Gastrocnemius medialis (tissue), 4 donors: ENCODE data around the gene KRTAP4-8. TPM values are rescaled to one million over a fixed set of nuclear protein-coding genes. Genes with fewer than 3 reads are reported as not detected.
"Not testable (repeated sequence)": the region's sequence is repeated elsewhere in the genome, so short reads cannot be mapped to it uniquely, and the experiment has no call there.

ENCODE experiments used
- ATAC-seq, 2 donors: fragments of 150-250 bp; one replicate each; pipeline ENCODE4 v1.9.1; 2016
- DNase-seq, 2 donors: peaks; one replicate each; pipeline ENCODE4 v3.0.0-alpha.2; 2019
- H3K27ac ChIP-seq, 4 donors: fragments of 200-600 bp; sonication (generic); 1 replicate in 1 of 4; 2 replicates in 3 of 4; pipeline ENCODE4 v1.5.1; 2016 to 2018; ENCODE audit warnings: mild to moderate bottlenecking in 2 of 4, moderate library complexity in 1 of 4
- H3K27me3 ChIP-seq, 3 donors: fragments of 200-600 bp; sonication (generic) in 2 of 3; 1 replicate in 1 of 3; 2 replicates in 2 of 3; pipeline versions ENCODE4 v1.5.1 to v1.6.0; 2016 to 2019; ENCODE audit warnings: mild to moderate bottlenecking in 1 of 3, moderate library complexity in 1 of 3
- H3K36me3 ChIP-seq, 2 donors: fragments of 200-600 bp; sonication (generic) in 1 of 2; one replicate each; pipeline ENCODE4 v1.5.1; 2017 to 2018
- H3K4me1 ChIP-seq, 2 donors: fragments of 200-600 bp; sonication (generic) in 1 of 2; one replicate each; pipeline ENCODE4 v1.5.1; 2016 to 2017; ENCODE audit warnings: mild to moderate bottlenecking in 2 of 2
- H3K4me3 ChIP-seq, 4 donors: fragments of 200-600 bp; sonication (generic) in 3 of 4; 1 replicate in 1 of 4; 2 replicates in 3 of 4; pipeline ENCODE4 v1.5.1; 2016 to 2019; ENCODE audit warnings: mild to moderate bottlenecking in 2 of 4
- H3K9me3 ChIP-seq, 3 donors: fragments of 200-600 bp; sonication (generic) in 2 of 3; 1 replicate in 1 of 3; 2 replicates in 2 of 3; pipeline ENCODE4 v1.5.1; 2016 to 2019
- CTCF ChIP-seq, 5 experiments: fragments of 450-650 bp in 3 of 5; fragments of 200-600 bp in 2 of 5; sonication (generic) in 2 of 5; IDR thresholded peaks in 4 of 5; conservative IDR thresholded peaks in 1 of 5; 1 replicate in 4 of 5; 2 replicates in 1 of 5; pipeline ENCODE4 v1.5.1; 2016 to 2019; ENCODE audit warnings: antibody characterized with exemption in 5 of 5, mild to moderate bottlenecking in 3 of 5, moderate library complexity in 3 of 5
- POLR2A ChIP-seq, 2 donors: fragments of 450-650 bp; IDR thresholded peaks; one replicate each; pipeline ENCODE4 v1.6.1; 2017; ENCODE audit warnings: antibody characterized with exemption in 2 of 2, mild to moderate bottlenecking in 2 of 2, moderate library complexity in 2 of 2
- in situ Hi-C, 4 donors: fragments of 200-750 bp; cut with MboI; loops; one replicate each; pipeline versions ENCODE4 v1.15.0 to v1.8.0; 2017; ENCODE audit warnings: low sequenced_read_pairs in 4 of 4
- intact Hi-C: fragments of 100-400 bp; cut with DNase I; formaldehyde crosslinking; loops from one replicate; pipeline ENCODE4 v1.15.1; 2023; ENCODE audit warnings: low total_unique reads
- total RNA-seq, 4 donors: library from RNA; depleted of rRNA; stranded (reverse); fragments of >200 nt; gene quantifications; one replicate each; pipeline versions ENCODE4 v1.1.0 to v1.2.3, GENCODE V29; 2016

The KRTAP4-8 gene
- total RNA-seq, 4 donors from 2014 or later, result not detected

DNA sequence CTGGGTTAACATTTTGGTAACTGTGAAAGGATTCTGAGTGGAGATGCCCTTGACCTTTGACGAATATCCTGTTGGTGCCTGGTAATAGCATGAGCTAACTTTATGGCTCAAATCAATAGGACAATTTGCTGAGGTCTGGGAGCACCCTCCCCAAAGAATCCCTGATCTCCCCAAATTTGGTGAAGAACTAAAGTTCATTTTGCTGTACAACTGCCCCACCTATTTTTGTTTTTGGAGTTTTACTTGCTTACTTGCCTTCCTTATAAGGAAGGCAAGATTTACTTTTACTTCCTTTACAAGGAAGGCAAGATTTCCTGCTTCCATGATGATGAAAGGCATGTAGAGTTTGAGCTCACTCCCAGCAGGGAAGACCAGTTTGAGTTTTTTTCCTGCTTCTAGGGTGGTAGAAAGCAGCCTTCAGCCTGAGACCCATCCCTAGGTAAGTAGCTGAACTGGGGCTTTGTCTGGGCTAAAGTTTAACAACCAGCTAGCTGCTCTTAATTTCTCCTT is 10.1 kb upstream of the KRTAP4-8 start:
- TF ChIP-seq POLR2A (IDR thresholded peaks at IDR 0.05), result no peak
- no peak for TF ChIP-seq CTCF (IDR thresholded peaks at IDR 0.05 in 4 of 5, conservative IDR thresholded peaks at IDR 0.05 in 1 of 5)
- in situ Hi-C loops, result no loop called here
- Histone ChIP-seq H3K27ac (no peak overlapping the region), H3K36me3 (no peaks in the 10 kb centered on the region), H3K9me3 (no peaks in the 10 kb centered on the region), H3K27me3 (peaks cover 0 to 8% (median 0%) of the 10 kb centered on the region in 3 donors), H3K4me3 (no peak overlapping the region), H3K4me1 (no peaks in the 10 kb centered on the region)
- intact Hi-C loops, result no loop called here
- DNase-seq, result no peak
- no peak for ATAC-seq

DNA sequence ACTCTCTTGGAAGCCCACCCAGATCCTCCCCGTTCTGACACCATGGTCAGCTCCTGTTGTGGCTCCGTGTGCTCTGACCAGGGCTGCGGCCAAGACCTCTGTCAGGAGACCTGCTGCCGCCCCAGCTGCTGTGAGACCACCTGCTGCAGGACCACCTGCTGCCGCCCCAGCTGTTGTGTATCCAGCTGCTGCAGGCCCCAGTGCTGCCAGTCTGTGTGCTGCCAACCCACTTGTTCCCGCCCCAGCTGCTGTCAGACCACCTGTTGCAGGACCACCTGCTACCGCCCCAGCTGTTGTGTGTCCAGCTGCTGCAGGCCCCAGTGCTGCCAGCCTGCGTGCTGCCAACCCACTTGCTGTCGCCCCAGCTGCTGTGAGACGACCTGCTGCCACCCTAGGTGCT is 7.4 kb upstream of the KRTAP4-8 start, which contains the start of gene KRTAP4-9:
KRTAP4-9 (plus strand) TSS at position 43 of the 400 bp plus-strand sequence; CDS start at position 43, 0 bp downstream.
- H3K27me3 ChIP-seq, H3K4me1 ChIP-seq, in situ Hi-C loops, H3K27ac ChIP-seq, H3K4me3 ChIP-seq, H3K9me3 ChIP-seq, H3K36me3 ChIP-seq, ATAC-seq, intact Hi-C loops, DNase-seq: not testable (repeated sequence)

DNA sequence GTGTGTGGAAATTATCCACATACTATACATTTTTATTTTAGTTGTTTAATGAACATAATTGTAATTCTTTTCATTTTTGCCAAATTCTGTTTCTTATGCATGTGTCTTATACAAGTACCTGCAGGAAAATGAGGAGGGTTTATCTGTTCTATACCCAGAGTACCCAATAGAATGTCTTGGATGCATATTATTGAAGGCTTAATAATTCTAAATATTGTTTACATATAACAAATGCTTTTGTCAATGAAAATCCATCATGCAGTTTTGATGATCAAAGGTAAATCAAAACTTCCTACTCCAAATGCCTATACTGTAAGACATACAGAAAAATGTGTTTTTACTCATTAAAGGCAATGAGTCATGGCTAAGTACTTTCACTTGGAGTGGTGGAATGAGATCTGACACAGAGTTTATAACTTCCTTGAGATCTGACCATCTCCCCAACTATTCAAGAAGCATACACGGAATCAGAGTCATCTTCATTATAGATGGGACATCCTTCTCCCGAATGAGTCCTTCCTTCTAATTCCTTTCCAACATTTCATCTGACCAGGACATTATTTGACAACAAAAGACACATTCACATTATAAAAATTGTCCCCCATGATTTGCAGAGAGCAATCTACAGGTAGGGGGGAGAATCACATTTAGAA is 6.6 kb upstream of the KRTAP4-8 start:
- H3K27me3 ChIP-seq, H3K9me3 ChIP-seq, intact Hi-C loops, DNase-seq, H3K4me1 ChIP-seq, ATAC-seq, H3K4me3 ChIP-seq, H3K36me3 ChIP-seq, H3K27ac ChIP-seq, in situ Hi-C loops: not testable (repeated sequence)

- Histone ChIP-seq H3K36me3 (no peaks in the 10 kb centered on the region), H3K9me3 (no peaks in the 10 kb centered on the region), H3K27me3 (peaks cover 0 to 8% (median 0%) of the 10 kb centered on the region in 3 donors), H3K4me1 (no peaks in the 10 kb centered on the region), H3K27ac (no peak overlapping the region), H3K4me3 (no peak overlapping the region)
- in situ Hi-C loops, result no loop called here
- TF ChIP-seq CTCF (IDR thresholded peaks at IDR 0.05 in 4 of 5, conservative IDR thresholded peaks at IDR 0.05 in 1 of 5), result no peak
- DNase-seq, result no peak
- intact Hi-C loops, result no loop called here
- ATAC-seq, result no peak
Observed at GRCh38 chr17:41103896-41104295, 6.0 kb upstream of the KRTAP4-8 start.

- DNase-seq, result no peak
- Histone ChIP-seq H3K4me1 (no peaks in the 10 kb centered on the region), H3K4me3 (no peak within 1 kb of the TSS), H3K9me3 (no peaks in the 10 kb centered on the region), H3K27ac (no peak within 1 kb of the TSS), H3K36me3 (no peaks in the 10 kb centered on the region), H3K27me3 (peaks cover 0 to 3% (median 0%) of the 10 kb centered on the region in 3 donors)
- intact Hi-C loops, result no loop called here
- TF ChIP-seq CTCF (IDR thresholded peaks at IDR 0.05 in 4 of 5, conservative IDR thresholded peaks at IDR 0.05 in 1 of 5), result no peak
- no peak for TF ChIP-seq POLR2A (IDR thresholded peaks at IDR 0.05)
- ATAC-seq, result no peak
- in situ Hi-C loops, result no loop called here
Observed at GRCh38 chr17:41101586-41102259, 3.8 kb upstream of the KRTAP4-8 start, which contains the start of gene KRTAP4-16. KRTAP4-16 (minus strand) TSS chr17:41102209; CDS start chr17:41102209, 0 bp downstream.

DNA sequence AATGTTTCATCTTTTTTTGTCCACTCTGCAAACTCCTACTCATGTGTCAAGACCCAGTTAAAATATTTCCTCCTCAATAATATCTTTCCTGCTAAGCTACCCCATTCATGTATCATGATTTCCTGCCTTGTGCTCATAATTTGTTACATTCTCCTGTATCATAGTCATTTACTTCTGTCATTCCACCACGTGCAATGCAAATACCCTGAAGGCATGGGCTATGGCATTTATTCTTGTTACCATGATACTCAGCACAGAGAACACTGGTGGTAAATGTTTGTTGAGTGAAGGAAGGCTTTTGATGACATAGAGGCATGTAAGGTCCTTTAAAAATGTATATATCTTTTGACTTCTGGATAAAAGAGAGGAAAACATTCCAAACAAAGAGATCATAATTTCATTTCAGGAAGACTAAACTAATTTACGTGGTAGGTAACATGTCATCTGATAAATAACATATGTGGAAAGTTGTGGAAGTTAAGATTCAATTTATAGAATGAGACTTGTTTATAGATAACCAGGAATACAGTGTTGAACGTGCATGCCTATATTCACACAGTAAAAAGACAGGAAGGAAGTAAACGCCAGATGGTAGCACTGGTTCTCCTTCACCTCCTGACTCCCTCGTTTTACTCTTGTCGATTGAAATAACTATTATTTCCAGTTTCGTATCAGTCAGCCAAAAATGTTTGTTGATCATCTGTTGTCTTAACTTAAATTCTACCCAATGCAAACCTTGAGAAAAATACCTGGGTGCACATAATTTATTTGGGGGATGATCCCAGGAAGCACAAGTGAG is 1.9 kb upstream of the KRTAP4-8 start:
- H3K36me3 ChIP-seq, H3K4me3 ChIP-seq, H3K27me3 ChIP-seq, ATAC-seq, intact Hi-C loops, H3K4me1 ChIP-seq, H3K9me3 ChIP-seq, H3K27ac ChIP-seq, DNase-seq: not testable (repeated sequence)
- in situ Hi-C loops, result loop anchor here in 1 of 4 donors (25.0 kb wide), 1 partner anchor 87 kb away; the partner anchor contains the start of genes KRTAP4-1, KRTAP4-2 and KRTAP9-1
